Activated naive CD8-positive, alpha-beta T cell (primary cell): ENCODE results near the gene SLC39A5.
"Not testable (repeated sequence)": the region's sequence is repeated elsewhere in the genome, so short reads cannot be mapped to it uniquely, and the experiment has no call there.

ENCODE experiments used
- H3K27ac Mint-ChIP-seq: one replicate; pipeline ENCODE4 v1.8.0; 2021; ENCODE audit warnings: mixed read lengths
- H3K27me3 Mint-ChIP-seq: one replicate; pipeline ENCODE4 v1.8.0; 2021; ENCODE audit warnings: mixed read lengths
- H3K36me3 Mint-ChIP-seq: one replicate; pipeline ENCODE4 v1.8.0; 2021; ENCODE audit warnings: mixed read lengths
- H3K4me1 Mint-ChIP-seq: one replicate; pipeline ENCODE4 v1.8.0; 2021; ENCODE audit warnings: low read depth, mixed read lengths
- H3K4me3 Mint-ChIP-seq: one replicate; pipeline ENCODE4 v1.8.0; 2021; ENCODE audit warnings: mild to moderate bottlenecking, mixed read lengths
- H3K9me3 Mint-ChIP-seq: one replicate; pipeline ENCODE4 v1.8.0; 2021; ENCODE audit warnings: low read depth, mixed read lengths

SLC39A5 gene

DNA sequence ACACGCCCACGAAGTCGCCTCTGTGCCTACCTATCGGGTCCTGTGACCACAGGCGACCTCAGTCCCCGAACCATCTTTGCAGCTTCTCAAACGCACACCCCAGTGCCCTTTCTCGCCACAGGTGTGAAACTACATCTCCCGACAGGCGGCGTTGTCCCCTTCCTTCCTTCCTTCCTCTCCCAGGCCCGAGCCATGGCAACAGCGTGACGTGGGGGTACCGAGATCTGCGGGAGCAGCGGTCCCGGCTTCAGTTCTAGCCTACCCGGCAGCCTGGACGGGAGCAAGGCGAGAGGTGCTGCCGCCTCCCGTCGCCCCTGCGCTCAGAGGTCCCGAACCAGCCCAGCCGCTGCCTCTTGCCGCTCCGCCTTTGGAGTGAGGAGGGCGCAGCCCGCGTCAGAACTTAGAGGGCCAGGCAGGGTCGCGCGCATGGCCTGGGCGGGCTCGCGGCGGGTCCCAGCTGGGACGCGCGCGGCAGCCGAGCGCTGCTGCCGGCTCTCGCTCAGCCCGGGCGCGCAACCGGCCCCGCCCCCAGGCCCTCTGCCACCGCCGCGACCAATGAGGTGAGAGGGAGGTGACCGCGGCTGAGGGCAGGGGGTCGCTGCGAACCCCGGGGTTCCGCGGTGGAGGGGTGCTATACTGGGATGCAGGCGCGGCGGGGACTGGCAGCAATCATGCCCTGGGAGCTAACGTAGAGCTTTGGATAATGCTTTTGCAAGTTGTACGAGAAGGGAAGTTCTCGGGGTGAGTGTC, 37.0 kb downstream of the SLC39A5 start, which contains the start of gene COQ10A:
COQ10A (plus strand) TSS at position 250 of the 750 bp plus-strand sequence; CDS start at position 427, 177 bp downstream.
- H3K4me1 Mint-ChIP-seq, result peaks cover 19% of the 10 kb centered on the region
- no peaks in the 10 kb centered on the region for H3K27me3 Mint-ChIP-seq
- no peaks in the 10 kb centered on the region for H3K36me3 Mint-ChIP-seq
- H3K27ac Mint-ChIP-seq, result peak within 1 kb of the TSS; percentile 93
- peak within 1 kb of the TSS; percentile 95 for H3K4me3 Mint-ChIP-seq
- H3K9me3 Mint-ChIP-seq, result no peaks in the 10 kb centered on the region

GRCh38 chr12:56267443-56268071, 37.7 kb downstream of the SLC39A5 start:
- H3K36me3 Mint-ChIP-seq, result no peaks in the 10 kb centered on the region
- no peaks in the 10 kb centered on the region for H3K27me3 Mint-ChIP-seq
- H3K4me3 Mint-ChIP-seq, result peak overlapping the region; percentile 85
- H3K4me1 Mint-ChIP-seq, result peaks cover 19% of the 10 kb centered on the region
- peak overlapping the region; percentile 25 for H3K27ac Mint-ChIP-seq
- H3K9me3 Mint-ChIP-seq, result no peaks in the 10 kb centered on the region

DNA sequence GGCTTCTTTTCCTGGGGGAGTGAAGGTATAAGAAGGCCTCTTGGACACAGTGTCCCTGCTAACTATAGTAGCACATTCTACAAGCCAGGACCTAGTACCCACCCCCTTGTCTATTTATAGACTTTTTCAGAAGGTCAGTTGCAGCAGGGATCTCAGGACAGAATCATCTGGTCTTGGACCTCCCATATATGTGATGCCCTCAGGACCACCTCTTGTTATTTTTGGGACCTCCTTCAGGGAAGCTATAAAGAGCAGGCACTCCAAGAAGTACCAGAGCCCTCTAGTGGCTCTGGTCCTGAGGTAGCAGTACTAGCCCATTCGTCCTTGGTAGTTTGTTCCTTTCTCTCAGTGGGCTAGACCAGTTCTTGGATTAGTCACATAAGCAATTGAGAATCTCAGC, 41.2 kb downstream of the SLC39A5 start:
- Mint-ChIP-seq H3K4me1 (peaks cover 15% of the 10 kb centered on the region), H3K27ac (peak overlapping the region; percentile 68), H3K9me3 (no peaks in the 10 kb centered on the region), H3K4me3 (no peak overlapping the region), H3K36me3 (peaks cover 9% of the 10 kb centered on the region), H3K27me3 (no peaks in the 10 kb centered on the region)

DNA sequence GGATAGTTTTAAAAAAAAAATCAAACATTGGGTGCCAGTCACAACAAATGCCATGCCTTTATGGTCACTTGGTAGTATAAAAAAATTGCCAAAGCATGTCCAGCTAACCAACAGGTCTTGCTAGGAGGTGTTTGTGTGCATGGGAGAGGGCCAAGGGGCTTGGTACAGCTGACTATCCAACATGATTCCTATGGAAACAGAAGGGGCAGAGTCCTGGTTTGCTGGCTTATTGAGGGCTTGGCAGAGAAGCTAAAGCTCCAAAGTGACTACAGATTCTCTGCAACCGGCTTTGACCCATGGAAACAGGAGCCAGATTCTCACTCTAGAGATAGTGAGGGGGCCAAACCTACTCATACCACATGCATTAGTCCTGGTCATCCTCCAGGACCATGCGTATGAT, 42.6 kb downstream of the SLC39A5 start:
- H3K4me3 Mint-ChIP-seq, H3K9me3 Mint-ChIP-seq, H3K4me1 Mint-ChIP-seq, H3K36me3 Mint-ChIP-seq, H3K27me3 Mint-ChIP-seq: not testable (repeated sequence)
- H3K27ac Mint-ChIP-seq, result peak overlapping the region; percentile 10

DNA sequence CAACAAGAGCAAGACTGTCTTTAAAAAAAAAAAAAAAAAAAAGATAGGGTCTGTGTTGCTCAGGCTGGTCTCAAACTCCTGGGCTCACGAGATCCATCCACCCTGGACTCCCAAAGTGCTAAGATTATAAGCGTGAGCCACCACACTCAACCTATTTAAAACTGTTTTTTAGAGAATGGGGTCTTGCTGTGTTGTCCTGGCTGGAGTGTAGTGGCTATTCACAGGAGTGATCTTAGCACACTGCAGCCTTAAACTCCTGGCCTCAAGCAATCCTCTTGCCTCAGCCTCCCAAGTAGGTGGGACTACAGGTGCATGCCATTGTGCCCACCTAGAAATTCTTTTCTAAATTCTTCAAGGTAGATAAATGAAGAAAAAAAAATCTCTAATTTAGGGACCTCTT, 44.4 kb downstream of the SLC39A5 start:
- H3K4me3 Mint-ChIP-seq, result no peak overlapping the region
- H3K27ac Mint-ChIP-seq, result no peak overlapping the region
- H3K4me1 Mint-ChIP-seq, result no peaks in the 10 kb centered on the region
- H3K36me3 Mint-ChIP-seq, result peaks cover 9% of the 10 kb centered on the region
- H3K9me3 Mint-ChIP-seq, result no peaks in the 10 kb centered on the region
- no peaks in the 10 kb centered on the region for H3K27me3 Mint-ChIP-seq

GRCh38 chr12:56278905-56279304, 49.1 kb downstream of the SLC39A5 start:
- H3K9me3 Mint-ChIP-seq, result no peaks in the 10 kb centered on the region
- no peaks in the 10 kb centered on the region for H3K27me3 Mint-ChIP-seq
- H3K27ac Mint-ChIP-seq, result peak overlapping the region; percentile 34
- H3K4me1 Mint-ChIP-seq, result no peaks in the 10 kb centered on the region
- peaks cover 12% of the 10 kb centered on the region for H3K36me3 Mint-ChIP-seq
- no peak overlapping the region for H3K4me3 Mint-ChIP-seq

DNA sequence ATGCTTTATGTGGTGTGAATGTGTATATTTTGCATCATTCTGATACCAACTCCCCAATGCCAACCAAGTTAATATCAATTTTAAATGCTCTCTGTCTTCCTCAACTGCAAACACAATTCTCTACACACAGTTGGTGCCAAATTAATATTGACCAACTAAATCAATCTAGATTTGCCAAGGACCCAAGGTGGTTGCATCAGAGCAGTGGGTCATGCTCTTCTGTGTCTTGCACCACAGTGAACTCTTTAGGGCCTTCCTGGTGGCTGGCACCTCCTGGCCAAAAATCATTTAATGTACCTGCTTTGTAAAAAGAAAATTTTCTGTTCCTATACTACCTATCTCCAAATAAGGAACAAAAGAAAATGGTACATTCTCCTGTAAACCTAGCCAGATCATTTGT, 51.0 kb downstream of the SLC39A5 start:
- H3K27me3 Mint-ChIP-seq, result no peaks in the 10 kb centered on the region
- no peaks in the 10 kb centered on the region for H3K9me3 Mint-ChIP-seq
- no peak overlapping the region for H3K4me3 Mint-ChIP-seq
- no peak overlapping the region for H3K27ac Mint-ChIP-seq
- peaks cover 10% of the 10 kb centered on the region for H3K36me3 Mint-ChIP-seq
- no peaks in the 10 kb centered on the region for H3K4me1 Mint-ChIP-seq

- H3K27me3 Mint-ChIP-seq, result no peaks in the 10 kb centered on the region
- H3K4me3 Mint-ChIP-seq, result no peak overlapping the region
- peaks cover 5% of the 10 kb centered on the region for H3K4me1 Mint-ChIP-seq
- H3K9me3 Mint-ChIP-seq, result no peaks in the 10 kb centered on the region
- peak overlapping the region; percentile 16 for H3K27ac Mint-ChIP-seq
- H3K36me3 Mint-ChIP-seq, result peaks cover 8% of the 10 kb centered on the region
These were observed 52.2 kb downstream of the SLC39A5 start for GRCh38 chr12:56282030-56282429.

DNA sequence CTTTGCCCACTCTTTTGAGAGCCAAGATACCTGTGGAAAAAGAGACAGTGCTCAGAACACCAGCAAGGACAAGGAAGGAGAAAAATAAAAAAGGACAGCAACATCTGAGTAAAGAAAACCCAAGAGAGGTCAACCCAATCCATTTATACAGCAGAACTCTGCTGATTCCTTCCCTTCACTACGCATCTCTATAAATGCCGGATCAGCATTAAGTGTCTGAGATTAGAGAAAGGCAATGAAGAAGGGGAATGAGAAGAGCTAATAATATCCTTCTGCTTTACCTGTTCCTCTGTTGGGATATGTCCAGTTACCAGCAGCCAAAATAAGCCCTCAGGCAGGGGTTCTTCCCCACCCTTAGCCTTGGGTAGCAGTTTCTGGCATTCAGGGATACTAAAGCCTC, 52.7 kb downstream of the SLC39A5 start:
- no peak overlapping the region for H3K4me3 Mint-ChIP-seq
- no peaks in the 10 kb centered on the region for H3K9me3 Mint-ChIP-seq
- peak overlapping the region; percentile 34 for H3K27ac Mint-ChIP-seq
- H3K4me1 Mint-ChIP-seq, result peaks cover 5% of the 10 kb centered on the region
- peaks cover 8% of the 10 kb centered on the region for H3K36me3 Mint-ChIP-seq
- no peaks in the 10 kb centered on the region for H3K27me3 Mint-ChIP-seq

DNA sequence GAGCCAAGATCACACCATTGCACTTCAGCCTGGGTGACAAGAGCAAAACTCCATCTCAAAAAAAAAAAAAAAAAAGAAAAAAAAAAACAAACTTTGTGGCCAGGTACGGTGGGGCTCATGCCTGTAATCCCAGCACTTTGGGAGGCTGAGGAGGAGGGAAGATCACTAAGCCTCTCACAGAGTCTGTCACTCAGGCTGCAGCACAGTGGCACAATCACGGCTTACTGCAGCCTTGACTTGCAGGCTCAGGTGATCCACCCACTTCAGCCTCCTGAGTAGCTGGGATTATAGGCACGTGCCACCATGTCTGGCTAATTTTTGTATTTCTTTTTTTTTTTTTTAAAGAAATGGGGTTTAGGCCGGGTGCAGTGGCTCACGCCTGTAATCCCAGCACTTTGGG, 54.4 kb downstream of the SLC39A5 start:
- not testable (repeated sequence) for H3K36me3 Mint-ChIP-seq, H3K27ac Mint-ChIP-seq, H3K4me3 Mint-ChIP-seq, H3K27me3 Mint-ChIP-seq, H3K9me3 Mint-ChIP-seq
- H3K4me1 Mint-ChIP-seq, result peaks cover 11% of the 10 kb centered on the region

- Mint-ChIP-seq H3K9me3 (no peaks in the 10 kb centered on the region), H3K36me3 (peaks cover 7% of the 10 kb centered on the region), H3K4me1 (peaks cover 19% of the 10 kb centered on the region), H3K27ac (no peak overlapping the region), H3K4me3 (no peak overlapping the region), H3K27me3 (no peaks in the 10 kb centered on the region)
These were observed 56.4 kb downstream of the SLC39A5 start for GRCh38 chr12:56286044-56286830.
